ENCODE data around the gene MAMLD1. TPM values are rescaled to one million over a fixed set of nuclear protein-coding genes. Genes with fewer than 3 reads are reported as not detected.
A peak's percentile ranks its signal among the peaks of the same experiment; 100 is the strongest.

MAMLD1 gene
- total RNA-seq, 1 donor from 2014 or later = 4.5 TPM

DNA sequence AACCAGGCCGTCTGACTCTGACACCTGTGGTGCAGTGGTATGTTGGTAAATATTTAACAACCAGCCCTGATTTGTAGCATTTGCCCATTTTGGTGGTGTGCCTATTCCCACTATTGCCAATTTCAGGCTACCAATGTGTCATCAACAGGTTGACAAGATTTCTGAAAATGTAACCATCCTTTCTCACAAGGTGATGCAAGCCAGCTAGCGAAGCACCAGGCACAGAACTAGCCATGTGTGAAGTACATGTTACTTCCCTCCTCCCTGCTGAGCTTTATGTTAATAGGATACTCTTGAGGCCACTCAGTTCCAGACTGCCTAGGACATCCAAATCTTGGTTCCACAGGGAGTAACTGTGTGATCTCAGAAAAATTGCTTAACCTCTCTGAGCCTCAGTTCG lies 7.2 kb upstream of the MAMLD1 start:
- Mint-ChIP-seq H3K27me3 (ENCODE audit: low read depth) (peaks cover 28% of the 10 kb centered on the region), H3K36me3 (ENCODE audit: low read depth) (no peaks in the 10 kb centered on the region), H3K4me1 (no peaks in the 10 kb centered on the region), H3K9me3 (peaks cover 5% of the 10 kb centered on the region), H3K27ac (ENCODE audit: unreplicated experiment) (no peak overlapping the region), H3K4me3 (no peak overlapping the region)
- DNase-seq (ENCODE audit: low read depth, low spot score) = no peak
- TF ChIP-seq, protein P1, sequence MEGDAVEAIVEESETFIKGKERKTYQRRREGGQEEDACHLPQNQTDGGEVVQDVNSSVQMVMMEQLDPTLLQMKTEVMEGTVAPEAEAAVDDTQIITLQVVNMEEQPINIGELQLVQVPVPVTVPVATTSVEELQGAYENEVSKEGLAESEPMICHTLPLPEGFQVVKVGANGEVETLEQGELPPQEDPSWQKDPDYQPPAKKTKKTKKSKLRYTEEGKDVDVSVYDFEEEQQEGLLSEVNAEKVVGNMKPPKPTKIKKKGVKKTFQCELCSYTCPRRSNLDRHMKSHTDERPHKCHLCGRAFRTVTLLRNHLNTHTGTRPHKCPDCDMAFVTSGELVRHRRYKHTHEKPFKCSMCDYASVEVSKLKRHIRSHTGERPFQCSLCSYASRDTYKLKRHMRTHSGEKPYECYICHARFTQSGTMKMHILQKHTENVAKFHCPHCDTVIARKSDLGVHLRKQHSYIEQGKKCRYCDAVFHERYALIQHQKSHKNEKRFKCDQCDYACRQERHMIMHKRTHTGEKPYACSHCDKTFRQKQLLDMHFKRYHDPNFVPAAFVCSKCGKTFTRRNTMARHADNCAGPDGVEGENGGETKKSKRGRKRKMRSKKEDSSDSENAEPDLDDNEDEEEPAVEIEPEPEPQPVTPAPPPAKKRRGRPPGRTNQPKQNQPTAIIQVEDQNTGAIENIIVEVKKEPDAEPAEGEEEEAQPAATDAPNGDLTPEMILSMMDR (conservative IDR thresholded peaks at IDR 0.05) = no peak

- Mint-ChIP-seq H3K4me3 (no peak overlapping the region), H3K27me3 (ENCODE audit: low read depth) (peaks cover 47% of the 10 kb centered on the region), H3K4me1 (peaks cover 5% of the 10 kb centered on the region), H3K36me3 (ENCODE audit: low read depth) (no peaks in the 10 kb centered on the region), H3K27ac (ENCODE audit: unreplicated experiment) (no peak overlapping the region), H3K9me3 (peaks cover 2% of the 10 kb centered on the region)
- no peak for DNase-seq (ENCODE audit: low read depth, low spot score)
- TF ChIP-seq, protein P1 (conservative IDR thresholded peaks at IDR 0.05) = no peak
Observed at GRCh38 chrX:150357790-150358189, 5.3 kb upstream of the MAMLD1 start.

- Mint-ChIP-seq H3K36me3 (ENCODE audit: low read depth) (no peaks in the 10 kb centered on the region), H3K4me1 (peaks cover 5% of the 10 kb centered on the region), H3K9me3 (peaks cover 2% of the 10 kb centered on the region), H3K4me3 (no peak overlapping the region), H3K27me3 (ENCODE audit: low read depth) (peaks cover 50% of the 10 kb centered on the region), H3K27ac (ENCODE audit: unreplicated experiment) (no peak overlapping the region)
- DNase-seq (ENCODE audit: low read depth, low spot score) = no peak
- TF ChIP-seq, protein P1 (conservative IDR thresholded peaks at IDR 0.05) = no peak
Observed at GRCh38 chrX:150358651-150359050, 4.5 kb upstream of the MAMLD1 start.

DNA sequence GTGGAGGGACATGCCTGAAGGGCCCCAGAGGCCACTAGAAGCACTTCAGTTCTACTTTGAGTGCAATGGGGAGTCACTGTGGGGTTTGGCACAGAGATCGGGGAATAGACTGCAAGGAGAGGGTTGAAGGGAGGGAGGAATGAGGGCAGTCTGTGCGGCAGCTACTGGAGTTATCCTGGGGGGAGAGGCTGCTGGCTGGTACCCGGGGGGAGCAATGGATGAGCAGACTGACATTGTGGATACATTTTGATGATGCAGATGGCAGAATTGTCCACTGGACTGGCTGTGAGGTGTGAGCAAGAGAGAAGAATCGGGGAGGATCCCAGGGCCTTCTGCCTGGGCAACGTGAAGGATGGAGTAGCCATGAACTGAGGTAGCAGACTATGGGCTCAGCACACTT lies 2.8 kb upstream of the MAMLD1 start:
- Mint-ChIP-seq H3K9me3 (peaks cover 2% of the 10 kb centered on the region), H3K36me3 (ENCODE audit: low read depth) (no peaks in the 10 kb centered on the region), H3K4me1 (peaks cover 5% of the 10 kb centered on the region), H3K27ac (ENCODE audit: unreplicated experiment) (no peak overlapping the region), H3K4me3 (peak overlapping the region; percentile 54), H3K27me3 (ENCODE audit: low read depth) (peaks cover 50% of the 10 kb centered on the region)
- no peak for DNase-seq (ENCODE audit: low read depth, low spot score)
- TF ChIP-seq, protein P1 (conservative IDR thresholded peaks at IDR 0.05) = no peak

DNA sequence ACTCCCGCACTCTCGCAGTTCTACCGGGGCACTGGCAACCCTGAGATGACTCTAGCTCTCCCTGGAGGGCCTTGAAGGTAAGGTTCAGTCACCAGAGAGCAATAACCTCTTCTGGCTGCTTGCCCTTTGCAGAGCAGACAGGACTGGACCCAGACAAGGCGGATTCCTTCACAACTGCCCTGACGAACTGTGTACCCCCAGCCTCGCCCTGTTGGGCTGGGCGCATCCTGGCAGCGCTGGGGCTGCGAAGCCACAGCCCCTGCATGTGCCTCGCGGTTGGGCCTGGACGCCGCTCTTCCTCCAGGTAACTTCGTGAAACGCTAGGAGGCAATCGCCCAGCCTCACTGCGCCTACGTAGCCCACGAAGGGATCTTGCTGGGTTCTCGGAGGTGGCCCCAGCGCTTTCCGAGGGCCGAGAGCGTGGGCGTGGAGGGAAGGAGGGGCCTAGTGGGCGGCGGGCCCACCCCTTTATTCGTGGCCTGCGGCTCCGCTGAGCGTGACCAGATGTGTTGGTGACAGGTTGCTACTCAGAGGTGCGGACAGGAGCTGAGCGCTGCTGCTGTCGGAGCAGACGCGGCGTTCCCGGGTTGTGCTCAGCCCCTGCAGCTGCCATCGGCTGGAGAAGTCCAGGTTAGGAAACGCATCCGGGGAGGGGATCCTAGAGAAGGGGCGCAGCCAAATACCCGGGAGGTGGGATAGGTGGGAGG lies 1.9 kb upstream of the MAMLD1 start:
- Mint-ChIP-seq H3K27me3 (ENCODE audit: low read depth) (peaks cover 52% of the 10 kb centered on the region), H3K27ac (ENCODE audit: unreplicated experiment) (no peak overlapping the region), H3K4me3 (peak overlapping the region; percentile 65), H3K4me1 (peaks cover 11% of the 10 kb centered on the region), H3K9me3 (peaks cover 2% of the 10 kb centered on the region), H3K36me3 (ENCODE audit: low read depth) (no peaks in the 10 kb centered on the region)
- DNase-seq (ENCODE audit: low read depth, low spot score) = no peak
- TF ChIP-seq, protein P1 (conservative IDR thresholded peaks at IDR 0.05) = no peak

Data from neural crest cell (in vitro differentiated cells).